ENCODE data around the gene COQ2. TPM values are rescaled to one million over a fixed set of nuclear protein-coding genes. Genes with fewer than 3 reads are reported as not detected.
A peak's percentile ranks its signal among the peaks of the same experiment; 100 is the strongest.
"Not testable (repeated sequence)": the region's sequence is repeated elsewhere in the genome, so short reads cannot be mapped to it uniquely, and the experiment has no call there.

COQ2 gene
- total RNA-seq, 2 experiments from 2014 or later, result 12.1 to 14.4 TPM

DNA sequence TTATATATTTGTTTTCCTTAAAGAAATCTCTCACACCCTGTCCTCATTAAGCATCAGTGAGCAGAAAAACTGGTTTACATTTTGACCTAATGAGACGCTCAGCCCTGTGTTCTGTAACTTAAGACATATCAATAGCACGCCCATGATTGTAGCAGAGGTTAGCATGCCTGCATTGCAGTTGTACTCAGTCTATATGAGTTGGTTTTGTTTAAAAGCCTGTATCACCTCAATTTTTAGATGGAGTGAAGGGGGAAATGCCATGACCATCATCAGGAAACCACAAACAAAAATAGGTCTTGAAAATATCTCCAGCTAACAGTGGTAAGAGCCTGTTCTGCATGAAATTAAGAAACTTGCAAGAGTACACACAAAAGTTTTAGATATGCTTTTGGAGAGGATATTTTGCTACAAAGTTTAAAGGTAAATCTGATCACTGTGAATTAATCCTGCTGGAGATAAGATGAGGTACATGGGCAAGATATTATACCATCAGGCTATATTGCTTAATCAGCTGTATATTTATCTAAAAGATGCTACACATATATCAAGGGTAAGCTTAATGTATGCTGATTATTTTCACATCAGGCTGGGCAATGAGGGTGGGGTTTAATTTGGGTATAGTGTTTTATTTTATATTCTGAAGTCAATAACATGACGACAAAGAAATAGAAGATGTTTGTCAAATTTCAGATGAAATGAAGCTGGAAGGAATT, 13.1 kb upstream of the COQ2 start:
- Histone ChIP-seq H3K4me1 (ENCODE audit: insufficient read depth, low read length, poor library complexity, severe bottlenecking) (peaks cover 8% of the 10 kb centered on the region), H3K4me3 (ENCODE audit: low read depth, low read length, poor library complexity, severe bottlenecking) (no peak overlapping the region), H3K4me2 (ENCODE audit: low read length) (peak overlapping the region; percentile 42), H3K9me2 (ENCODE audit: insufficient read depth, low read length) (no peaks in the 10 kb centered on the region), H3K9me3 (ENCODE audit: low read length) (no peaks in the 10 kb centered on the region), H2AFZ (ENCODE audit: low read length) (no peak overlapping the region), H3K27ac (ENCODE audit: low read depth, low read length, poor library complexity, severe bottlenecking) (no peak overlapping the region), H3K79me2 (ENCODE audit: insufficient read depth, low read depth, low read length) (no peaks in the 10 kb centered on the region), H4K20me1 (ENCODE audit: insufficient read depth, low read length) (no peaks in the 10 kb centered on the region), H3K36me3 (ENCODE audit: insufficient read depth, low read length) (no peaks in the 10 kb centered on the region)
- intact Hi-C loops (cut with micrococcal nuclease; ENCODE audit: unreplicated experiment), result no loop called here
- no TSS peak for BruUV-seq (replicated peaks)
- POLR2A ChIA-PET, result interaction anchor here (0.6 to 1.7 kb wide), 3 partner anchors 10 to 17 kb away, joined by 3 to 9 read pairs (median 5); partner anchors contain the start of gene COQ2
- TF ChIP-seq, protein P1, sequence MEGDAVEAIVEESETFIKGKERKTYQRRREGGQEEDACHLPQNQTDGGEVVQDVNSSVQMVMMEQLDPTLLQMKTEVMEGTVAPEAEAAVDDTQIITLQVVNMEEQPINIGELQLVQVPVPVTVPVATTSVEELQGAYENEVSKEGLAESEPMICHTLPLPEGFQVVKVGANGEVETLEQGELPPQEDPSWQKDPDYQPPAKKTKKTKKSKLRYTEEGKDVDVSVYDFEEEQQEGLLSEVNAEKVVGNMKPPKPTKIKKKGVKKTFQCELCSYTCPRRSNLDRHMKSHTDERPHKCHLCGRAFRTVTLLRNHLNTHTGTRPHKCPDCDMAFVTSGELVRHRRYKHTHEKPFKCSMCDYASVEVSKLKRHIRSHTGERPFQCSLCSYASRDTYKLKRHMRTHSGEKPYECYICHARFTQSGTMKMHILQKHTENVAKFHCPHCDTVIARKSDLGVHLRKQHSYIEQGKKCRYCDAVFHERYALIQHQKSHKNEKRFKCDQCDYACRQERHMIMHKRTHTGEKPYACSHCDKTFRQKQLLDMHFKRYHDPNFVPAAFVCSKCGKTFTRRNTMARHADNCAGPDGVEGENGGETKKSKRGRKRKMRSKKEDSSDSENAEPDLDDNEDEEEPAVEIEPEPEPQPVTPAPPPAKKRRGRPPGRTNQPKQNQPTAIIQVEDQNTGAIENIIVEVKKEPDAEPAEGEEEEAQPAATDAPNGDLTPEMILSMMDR (conservative IDR thresholded peaks at IDR 0.05; ENCODE audit: low read length), result no peak
- TF ChIP-seq EZH2phosphoT487 (IDR thresholded peaks at IDR 0.05; ENCODE audit: borderline replicate concordance, low read depth, low read length), result no peak
- CTCF ChIA-PET (ENCODE audit: unreplicated experiment), result no interaction called here
- no peak for DNase-seq (ENCODE audit: low spot score)

DNA sequence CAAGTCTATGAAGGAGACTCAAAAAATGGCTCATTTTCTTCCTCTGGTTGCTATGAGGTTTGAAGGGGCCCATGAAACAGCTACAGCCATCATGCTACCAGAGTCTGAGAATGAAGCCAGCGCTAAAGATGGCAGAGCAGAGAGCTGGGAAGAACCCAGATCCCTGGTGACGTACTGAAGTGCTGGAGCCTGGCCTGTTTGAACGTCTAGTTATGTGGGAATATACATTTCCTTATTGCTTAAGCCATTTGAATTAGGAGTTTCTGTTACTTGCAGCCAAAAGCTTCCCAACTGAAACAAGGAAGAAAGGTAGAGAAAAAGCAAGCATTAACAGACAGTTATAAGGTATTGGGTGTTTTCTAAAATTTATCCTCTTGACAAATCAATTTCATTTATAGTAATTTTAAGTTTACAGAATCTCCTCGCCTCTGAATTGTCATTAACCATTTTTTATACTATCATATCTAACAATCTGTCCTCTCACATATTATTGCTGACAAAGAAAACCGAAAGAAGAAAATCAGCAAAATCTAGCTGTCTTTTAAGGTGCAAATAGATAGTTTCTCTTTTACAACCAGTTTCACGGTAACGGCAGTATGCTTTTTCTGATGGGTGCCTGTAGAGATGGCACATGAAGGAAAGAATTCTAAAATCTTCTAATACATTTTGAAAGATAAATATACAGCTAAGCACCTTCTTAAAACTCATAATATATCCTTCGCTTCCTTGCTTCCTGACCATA, 8.9 kb upstream of the COQ2 start:
- ChIA-PET POLR2A (no interaction called here), CTCF (ENCODE audit: unreplicated experiment) (no interaction called here)
- H3K4me3 ChIP-seq (ENCODE audit: low read depth, low read length, poor library complexity, severe bottlenecking), result no peak overlapping the region
- TF ChIP-seq, protein P1 (conservative IDR thresholded peaks at IDR 0.05; ENCODE audit: low read length), result no peak
- no peak for TF ChIP-seq EZH2phosphoT487 (IDR thresholded peaks at IDR 0.05; ENCODE audit: borderline replicate concordance, low read depth, low read length)
- no peaks in the 10 kb centered on the region for H3K9me2 ChIP-seq (ENCODE audit: insufficient read depth, low read length)
- H3K79me2 ChIP-seq (ENCODE audit: insufficient read depth, low read depth, low read length), result no peaks in the 10 kb centered on the region
- no peaks in the 10 kb centered on the region for H4K20me1 ChIP-seq (ENCODE audit: insufficient read depth, low read length)
- no peaks in the 10 kb centered on the region for H3K36me3 ChIP-seq (ENCODE audit: insufficient read depth, low read length)
- no peak overlapping the region for H2AFZ ChIP-seq (ENCODE audit: low read length)
- H3K4me2 ChIP-seq (ENCODE audit: low read length), result no peak overlapping the region
- intact Hi-C loops (cut with micrococcal nuclease; ENCODE audit: unreplicated experiment), result no loop called here
- peaks cover 8% of the 10 kb centered on the region for H3K4me1 ChIP-seq (ENCODE audit: insufficient read depth, low read length, poor library complexity, severe bottlenecking)
- H3K27ac ChIP-seq (ENCODE audit: low read depth, low read length, poor library complexity, severe bottlenecking), result no peak overlapping the region
- H3K9me3 ChIP-seq (ENCODE audit: low read length), result no peaks in the 10 kb centered on the region
- no peak for DNase-seq (ENCODE audit: low spot score)
- BruUV-seq (replicated peaks), result no TSS peak

DNA sequence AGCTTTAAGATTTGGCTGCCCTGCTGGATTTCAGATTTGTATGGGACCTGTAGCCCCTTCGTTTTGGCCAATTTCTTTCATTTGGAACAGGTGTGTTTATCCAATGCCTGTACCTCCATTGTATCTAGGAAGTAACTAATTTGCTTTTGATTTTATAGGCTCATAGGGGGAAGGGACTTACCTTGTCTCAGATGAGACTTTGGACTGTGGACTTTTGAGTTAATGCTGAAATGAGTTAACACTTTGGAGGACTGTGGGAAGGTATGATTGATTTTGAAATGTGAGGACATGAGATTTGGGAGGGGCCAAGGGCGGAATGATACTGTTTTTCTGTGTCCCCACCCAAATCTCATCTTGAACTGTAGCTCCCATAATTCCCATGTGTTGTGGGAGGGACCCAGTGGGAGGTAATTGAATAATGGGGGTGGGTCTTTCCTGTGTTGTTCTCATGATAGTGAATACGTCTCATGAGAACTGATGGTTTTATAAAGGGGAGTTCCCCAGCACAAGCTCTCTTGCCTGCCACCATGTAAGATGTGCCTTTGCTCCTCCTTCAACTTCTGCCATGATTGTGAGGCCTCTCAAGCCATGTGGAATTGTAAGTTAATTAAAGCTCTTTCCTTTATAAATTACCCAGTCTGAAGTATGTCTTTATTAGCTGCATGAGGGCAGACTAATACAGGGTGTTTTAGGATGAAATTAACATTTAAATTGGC, 5.6 kb upstream of the COQ2 start:
- H3K9me2 ChIP-seq (ENCODE audit: insufficient read depth, low read length); H3K36me3 ChIP-seq (ENCODE audit: insufficient read depth, low read length); H3K27ac ChIP-seq (ENCODE audit: low read depth, low read length, poor library complexity, severe bottlenecking); H4K20me1 ChIP-seq (ENCODE audit: insufficient read depth, low read length); H2AFZ ChIP-seq (ENCODE audit: low read length); CTCF ChIA-PET (ENCODE audit: unreplicated experiment); H3K4me1 ChIP-seq (ENCODE audit: insufficient read depth, low read length, poor library complexity, severe bottlenecking); H3K79me2 ChIP-seq (ENCODE audit: insufficient read depth, low read depth, low read length); DNase-seq (ENCODE audit: low spot score); H3K9me3 ChIP-seq (ENCODE audit: low read length); BruUV-seq (replicated peaks); H3K4me2 ChIP-seq (ENCODE audit: low read length); intact Hi-C loops (cut with micrococcal nuclease; ENCODE audit: unreplicated experiment); H3K4me3 ChIP-seq (ENCODE audit: low read depth, low read length, poor library complexity, severe bottlenecking): not testable (repeated sequence)
- POLR2A ChIA-PET, result interaction anchor here (0.7 to 0.9 kb wide), 3 partner anchors 31 to 238 kb away, joined by 3 to 5 read pairs (median 3); no protein-coding TSS in a partner anchor

DNA sequence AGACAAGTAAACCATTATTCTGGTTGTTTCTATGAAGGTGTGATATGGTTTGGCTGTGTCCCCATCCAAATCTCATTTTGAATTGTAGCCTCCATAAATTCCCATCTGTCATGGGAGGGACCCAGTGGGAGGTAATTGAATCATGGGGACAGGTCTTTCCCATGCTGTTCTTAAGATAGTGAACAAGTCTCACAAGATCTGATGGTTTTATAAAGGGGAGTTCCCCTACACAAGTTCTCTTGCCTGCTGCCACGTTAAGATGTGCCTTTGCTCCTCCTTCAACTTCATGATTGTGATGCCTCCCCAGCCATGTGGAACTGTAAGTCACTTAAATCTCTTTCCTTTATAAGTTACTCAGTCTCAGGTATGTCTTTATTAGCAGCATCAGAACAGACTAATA, 3.8 kb upstream of the COQ2 start:
- DNase-seq (ENCODE audit: low spot score); H3K27ac ChIP-seq (ENCODE audit: low read depth, low read length, poor library complexity, severe bottlenecking); H4K20me1 ChIP-seq (ENCODE audit: insufficient read depth, low read length); CTCF ChIA-PET (ENCODE audit: unreplicated experiment); H3K79me2 ChIP-seq (ENCODE audit: insufficient read depth, low read depth, low read length); H3K4me2 ChIP-seq (ENCODE audit: low read length); BruUV-seq (replicated peaks); H3K36me3 ChIP-seq (ENCODE audit: insufficient read depth, low read length); H2AFZ ChIP-seq (ENCODE audit: low read length); H3K9me2 ChIP-seq (ENCODE audit: insufficient read depth, low read length); POLR2A ChIA-PET; H3K4me3 ChIP-seq (ENCODE audit: low read depth, low read length, poor library complexity, severe bottlenecking); H3K9me3 ChIP-seq (ENCODE audit: low read length): not testable (repeated sequence)
- intact Hi-C loops (cut with micrococcal nuclease; ENCODE audit: unreplicated experiment), result loop anchor here (10.0 kb wide), 3 partner anchors 166 to 824 kb away; partner anchors contain the start of genes HELQ and MRPS18C
- peaks cover 15% of the 10 kb centered on the region for H3K4me1 ChIP-seq (ENCODE audit: insufficient read depth, low read length, poor library complexity, severe bottlenecking)
